HCT116 (cell line): Measurements from ENCODE around the gene OTOGL. TPM values are rescaled to one million over a fixed set of nuclear protein-coding genes. Genes with fewer than 3 reads are reported as not detected.

Experiments
- ATAC-seq: fragments of 200-7000 bp; cut with Tn5 transposase; 2 replicates; pipeline ENCODE4 v1.9.1; 2020; ENCODE audit warnings: mild to moderate bottlenecking, moderate library complexity
- BruUV-seq: library from RNA; stranded (reverse); fragments of 400-500 nt; replicated peaks from 2 replicates; lab custom pipeline; 2021; lab: Mats Ljungman, UMichigan
- CTCF ChIA-PET: fragments of 300-600 bp; sonication (Branson Sonifier 250); formaldehyde crosslinking; loops from one replicate; lab custom pipeline; 2021; ENCODE audit warnings: antibody characterized with exemption; lab: Charles Lee
- POLR2A ChIA-PET: fragments of 300-600, 350-600 bp; sonication (Branson Sonifier 250); formaldehyde crosslinking; loops from one replicate; lab custom pipeline; 2021; ENCODE audit warnings: antibody characterized with exemption; lab: Charles Lee
- RAD21 ChIA-PET, 2 experiments: fragments of 300-600 bp; sonication (Branson Sonifier 250); formaldehyde crosslinking; loops; one replicate each; lab custom pipeline; 2023; ENCODE audit warnings: low total read pairs in 2 of 2; ENCODE audit not compliant: uncharacterized antibody in 2 of 2, unreplicated experiment in 2 of 2, low non-redundant PET in 1 of 2; lab: Charles Lee
- DNase-seq: peaks from one replicate; pipeline ENCODE4 v3.0.0-alpha.2; 2010; ENCODE audit warnings: low read depth, low spot score
- H2AFZ ChIP-seq: fragments of 200-600 bp; shearing (Covaris generic), sonication (generic); 2 replicates; pipeline ENCODE4 v1.6.1; 2017; ENCODE audit warnings: low read depth, mixed run types, mixed read lengths, antibody characterized with exemption, low read length; ENCODE audit not compliant: poor library complexity, severe bottlenecking
- H3K27ac ChIP-seq: 2 replicates; pipeline ENCODE4 v1.5.1; 2012; ENCODE audit warnings: low read depth, low read length
- H3K27me3 ChIP-seq: fragments of 200-600 bp; sonication (generic); 2 replicates; pipeline ENCODE4 v1.6.1; 2016; ENCODE audit warnings: mixed run types, low read length, mixed read lengths; ENCODE audit not compliant: insufficient read depth
- H3K36me3 ChIP-seq, 2 experiments: fragments of 200-500 bp in 1 of 2; fragments of 200-600 bp in 1 of 2; sonication (Bioruptor generic) in 1 of 2; sonication (generic) in 1 of 2; 2 replicates each; pipeline versions ENCODE4 v1.5.1 to v1.6.1; 2014 to 2016; ENCODE audit warnings: low read length in 2 of 2, inconsistent platforms in 1 of 2, mixed read lengths in 1 of 2, mixed run types in 1 of 2; ENCODE audit not compliant: insufficient read depth in 2 of 2, control insufficient read depth in 1 of 2
- H3K4me1 ChIP-seq, 2 experiments: fragments of 200-600 bp in 1 of 2; sonication (generic) in 1 of 2; 2 replicates each; pipeline versions ENCODE4 v1.5.1 to v1.6.1; 2012 to 2017; ENCODE audit warnings: low read length in 2 of 2, inconsistent platforms in 1 of 2, mild to moderate bottlenecking in 1 of 2, mixed read lengths in 1 of 2, mixed run types in 1 of 2, moderate library complexity in 1 of 2; ENCODE audit not compliant: insufficient read depth in 2 of 2, control insufficient read depth in 1 of 2
- H3K4me2 ChIP-seq: fragments of 200-600 bp; sonication (generic); 2 replicates; pipeline ENCODE4 v1.6.1; 2017; ENCODE audit warnings: mixed run types, low read length, mixed read lengths
- H3K4me3 ChIP-seq, 2 experiments: fragments of 200-600 bp in 1 of 2; sonication (generic) in 1 of 2; replicated peaks in 1 of 2; 2 replicates each; pipeline ENCODE4 v1.5.1; 2011 to 2016; ENCODE audit warnings: low read length in 2 of 2, control low read depth in 1 of 2, low read depth in 1 of 2, mild to moderate bottlenecking in 1 of 2, mixed read lengths in 1 of 2, mixed run types in 1 of 2
- H3K79me2 ChIP-seq: fragments of 200-600 bp; sonication (generic); 2 replicates; pipeline ENCODE4 v1.6.1; 2017; ENCODE audit warnings: mild to moderate bottlenecking, mixed run types, low read length, moderate library complexity, mixed read lengths; ENCODE audit not compliant: insufficient read depth
- H3K9ac ChIP-seq: fragments of 200-600 bp; sonication (generic); 2 replicates; pipeline ENCODE4 v1.6.1; 2016; ENCODE audit warnings: low read length, mixed read lengths
- H3K9me2 ChIP-seq: fragments of 200-600 bp; sonication (generic), shearing (Covaris generic); 2 replicates; pipeline ENCODE4 v1.6.1; 2017; ENCODE audit warnings: mixed run types, mild to moderate bottlenecking, moderate library complexity; ENCODE audit not compliant: insufficient read depth
- H3K9me3 ChIP-seq, 2 experiments: fragments of 200-500 bp in 1 of 2; fragments of 200-600 bp in 1 of 2; sonication (Bioruptor generic) in 1 of 2; sonication (generic) in 1 of 2; 2 replicates each; pipeline ENCODE4 v1.6.1; 2014 to 2017; ENCODE audit warnings: low read length in 2 of 2, mixed read lengths in 2 of 2, inconsistent platforms in 1 of 2, low read depth in 1 of 2, mild to moderate bottlenecking in 1 of 2, mixed run types in 1 of 2, moderate library complexity in 1 of 2; ENCODE audit not compliant: control insufficient read depth in 1 of 2, insufficient read depth in 1 of 2
- H4K20me1 ChIP-seq: fragments of 200-600 bp; sonication (generic), shearing (Covaris generic); 2 replicates; pipeline ENCODE4 v1.6.1; 2017; ENCODE audit warnings: mixed run types, mild to moderate bottlenecking, moderate library complexity; ENCODE audit not compliant: insufficient read depth
- CEBPB ChIP-seq: IDR thresholded peaks from 2 replicates; pipeline ENCODE4 v1.6.1; 2012; ENCODE audit warnings: low read depth
- RAD21 ChIP-seq: IDR thresholded peaks from 2 replicates; pipeline ENCODE4 v1.6.1; 2012; ENCODE audit warnings: low read depth, mild to moderate bottlenecking
- SIN3A ChIP-seq: IDR thresholded peaks from 2 replicates; pipeline ENCODE4 v1.6.1; 2012; ENCODE audit warnings: low read depth
- intact Hi-C: fragments of 100-400 bp; cut with micrococcal nuclease; formaldehyde crosslinking; loops from 2 replicates; pipeline ENCODE4 v1.10.0; 2022
- total RNA-seq: library from RNA; stranded (reverse); gene quantifications from one replicate; pipeline ENCODE4 v1.2.1, GENCODE V29; 2021; ENCODE audit not compliant: unreplicated experiment
- TF ChIP-seq, protein P1 (sequence below), 3 experiments: fragments of 200-600 bp in 1 of 3; sonication (generic) in 1 of 3; IDR thresholded peaks in 2 of 3; conservative IDR thresholded peaks in 1 of 3; 2 replicates each; pipeline ENCODE4 v1.5.1; 2012 to 2017; ENCODE audit warnings: low read depth in 2 of 3, low read length in 2 of 3, antibody characterized with exemption in 1 of 3, borderline replicate concordance in 1 of 3, control low read depth in 1 of 3, mild to moderate bottlenecking in 1 of 3, mixed read lengths in 1 of 3, mixed run types in 1 of 3, moderate library complexity in 1 of 3; ENCODE audit not compliant: insufficient read depth in 1 of 3
- TF ChIP-seq, protein P2 (sequence below): IDR thresholded peaks from 2 replicates; pipeline ENCODE4 v1.6.1; 2012

OTOGL gene
- total RNA-seq, 1 experiment from 2014 or later: not detected

DNA sequence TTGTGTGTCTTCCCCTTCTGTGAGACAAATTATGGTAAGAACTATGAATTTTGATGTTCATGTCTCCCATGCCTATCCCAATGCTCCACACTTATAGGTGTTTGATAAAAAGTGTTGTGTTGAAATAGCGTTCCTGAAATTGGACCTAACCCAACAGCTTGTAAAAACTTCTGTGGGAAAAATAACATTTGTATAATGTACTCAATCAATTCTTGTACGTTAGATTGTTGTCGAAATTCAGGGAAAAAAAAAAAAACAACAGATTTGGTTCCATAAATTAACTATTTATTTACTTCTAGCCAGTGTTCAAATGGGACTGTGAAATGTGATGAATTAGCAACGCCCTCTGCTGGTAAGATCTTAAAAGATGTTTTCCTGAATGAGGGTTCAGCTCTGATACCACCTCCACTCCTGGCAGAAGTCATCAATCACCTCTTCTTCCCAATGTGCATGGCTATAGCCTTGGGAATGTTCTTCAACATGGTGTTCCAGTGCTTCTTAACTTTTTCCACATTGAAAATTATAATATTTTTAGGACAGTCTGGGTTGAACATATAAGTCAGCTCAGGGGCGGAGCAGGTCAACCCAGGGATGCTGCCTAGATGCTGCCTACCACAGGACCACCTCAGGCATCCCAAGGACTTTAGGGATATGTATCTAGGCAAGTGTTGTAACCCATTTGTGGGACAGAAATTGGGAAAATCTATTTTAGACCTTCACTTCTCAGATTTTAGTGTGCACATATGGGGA lies 170.6 kb downstream of the OTOGL start:
- ATAC-seq: peak; percentile 70
- no peaks in the 10 kb centered on the region for H3K9me3 ChIP-seq
- H3K36me3 ChIP-seq: no peaks in the 10 kb centered on the region
- RAD21 ChIA-PET: interaction anchor here (0.6 to 3.3 kb wide), 4 partner anchors 75 to 333 kb away, joined by 3 to 19 read pairs (median 5); no protein-coding TSS in a partner anchor
- TF ChIP-seq, protein P1, sequence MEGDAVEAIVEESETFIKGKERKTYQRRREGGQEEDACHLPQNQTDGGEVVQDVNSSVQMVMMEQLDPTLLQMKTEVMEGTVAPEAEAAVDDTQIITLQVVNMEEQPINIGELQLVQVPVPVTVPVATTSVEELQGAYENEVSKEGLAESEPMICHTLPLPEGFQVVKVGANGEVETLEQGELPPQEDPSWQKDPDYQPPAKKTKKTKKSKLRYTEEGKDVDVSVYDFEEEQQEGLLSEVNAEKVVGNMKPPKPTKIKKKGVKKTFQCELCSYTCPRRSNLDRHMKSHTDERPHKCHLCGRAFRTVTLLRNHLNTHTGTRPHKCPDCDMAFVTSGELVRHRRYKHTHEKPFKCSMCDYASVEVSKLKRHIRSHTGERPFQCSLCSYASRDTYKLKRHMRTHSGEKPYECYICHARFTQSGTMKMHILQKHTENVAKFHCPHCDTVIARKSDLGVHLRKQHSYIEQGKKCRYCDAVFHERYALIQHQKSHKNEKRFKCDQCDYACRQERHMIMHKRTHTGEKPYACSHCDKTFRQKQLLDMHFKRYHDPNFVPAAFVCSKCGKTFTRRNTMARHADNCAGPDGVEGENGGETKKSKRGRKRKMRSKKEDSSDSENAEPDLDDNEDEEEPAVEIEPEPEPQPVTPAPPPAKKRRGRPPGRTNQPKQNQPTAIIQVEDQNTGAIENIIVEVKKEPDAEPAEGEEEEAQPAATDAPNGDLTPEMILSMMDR (IDR thresholded peaks at IDR 0.05 in 2 of 3, conservative IDR thresholded peaks at IDR 0.05 in 1 of 3; ENCODE audit: borderline replicate concordance in 1 of 3, insufficient read depth in 1 of 3, low read depth in 2 of 3, low read length in 2 of 3): peak; percentile 48 to 74 (median 59); a peak in 5 of 6 replicates
- TF ChIP-seq, protein P2, sequence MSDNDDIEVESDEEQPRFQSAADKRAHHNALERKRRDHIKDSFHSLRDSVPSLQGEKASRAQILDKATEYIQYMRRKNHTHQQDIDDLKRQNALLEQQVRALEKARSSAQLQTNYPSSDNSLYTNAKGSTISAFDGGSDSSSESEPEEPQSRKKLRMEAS: no peak
- TF ChIP-seq CEBPB (no peak), SIN3A (no peak), RAD21 (peak; percentile 74)
- peak overlapping the region; percentile 51; the same call in 1 of the 2 replicates for H3K4me2 ChIP-seq
- peak overlapping the region; percentile 58 for H2AFZ ChIP-seq
- H3K4me3 ChIP-seq: no peak overlapping the region
- intact Hi-C loops: loop anchor here (1.0 to 5.0 kb wide), 3 partner anchors 75 to 862 kb away; no protein-coding TSS in a partner anchor
- BruUV-seq: no TSS peak
- H3K79me2 ChIP-seq: no peaks in the 10 kb centered on the region
- H4K20me1 ChIP-seq: no peaks in the 10 kb centered on the region
- peaks cover 9 to 17% of the 10 kb centered on the region in 2 experiments for H3K4me1 ChIP-seq
- CTCF ChIA-PET: interaction anchor here (0.8 to 5.6 kb wide), 9 partner anchors 10 to 988 kb away, joined by 4 to 80 read pairs (median 8); no protein-coding TSS in a partner anchor
- H3K27me3 ChIP-seq: no peaks in the 10 kb centered on the region
- peak; percentile 23 for DNase-seq
- POLR2A ChIA-PET: interaction anchor here (1.3 kb wide), 1 partner anchor 75 kb away, joined by 4 read pairs; no protein-coding TSS in a partner anchor
- no peaks in the 10 kb centered on the region for H3K9me2 ChIP-seq
- no peak overlapping the region for H3K9ac ChIP-seq
- H3K27ac ChIP-seq: no peak overlapping the region
